UCSD-AML1 (cell line): ENCODE data around the gene MOSPD3.
"Not testable (repeated sequence)": the region's sequence is repeated elsewhere in the genome, so short reads cannot be mapped to it uniquely, and the experiment has no call there.

Experiments used
- DNase-seq: peaks from one replicate; lab custom pipeline; 2025; ENCODE audit not compliant: unreplicated experiment; lab: John Stamatoyannopoulos, UW

MOSPD3 gene

GRCh38 chr7:100662194-100662776 is 49.9 kb downstream of the MOSPD3 start:
- DNase-seq: not testable (repeated sequence)
